ENCODE data around the gene TMEM174.
"Not testable (repeated sequence)": the region's sequence is repeated elsewhere in the genome, so short reads cannot be mapped to it uniquely, and the experiment has no call there.

Gene TMEM174

GRCh38 chr5:73218552-73219171 is 45.7 kb downstream of the TMEM174 start:
- Mint-ChIP-seq H3K27ac (no peak overlapping the region), H3K36me3 (ENCODE audit: low read depth) (no peaks in the 10 kb centered on the region), H3K27me3 (ENCODE audit: low read depth, poor library complexity) (peaks cover 69% of the 10 kb centered on the region), H3K9me3 (no peaks in the 10 kb centered on the region), H3K4me1 (peaks cover 30% of the 10 kb centered on the region), H3K4me3 (no peak overlapping the region)
- TF ChIP-seq CTCF (IDR thresholded peaks at IDR 0.05) = peak; percentile 50
- no peak for DNase-seq

- H3K36me3 Mint-ChIP-seq (ENCODE audit: low read depth); DNase-seq; H3K4me3 Mint-ChIP-seq; H3K27ac Mint-ChIP-seq; H3K9me3 Mint-ChIP-seq: not testable (repeated sequence)
- peaks cover 63% of the 10 kb centered on the region for H3K27me3 Mint-ChIP-seq (ENCODE audit: low read depth, poor library complexity)
- H3K4me1 Mint-ChIP-seq = peaks cover 25% of the 10 kb centered on the region
Measured at GRCh38 chr5:73219336-73219735, 46.3 kb downstream of the TMEM174 start.

GRCh38 chr5:73221161-73221560 is 48.2 kb downstream of the TMEM174 start:
- Mint-ChIP-seq H3K27ac (no peak overlapping the region), H3K9me3 (no peaks in the 10 kb centered on the region), H3K4me1 (peaks cover 12% of the 10 kb centered on the region), H3K27me3 (ENCODE audit: low read depth, poor library complexity) (peaks cover 62% of the 10 kb centered on the region), H3K4me3 (no peak overlapping the region), H3K36me3 (ENCODE audit: low read depth) (no peaks in the 10 kb centered on the region)
- no peak for TF ChIP-seq CTCF (IDR thresholded peaks at IDR 0.05)
- no peak for DNase-seq

GRCh38 chr5:73221726-73222125 is 48.7 kb downstream of the TMEM174 start:
- H3K9me3 Mint-ChIP-seq = no peaks in the 10 kb centered on the region
- DNase-seq = no peak
- H3K27ac Mint-ChIP-seq = no peak overlapping the region
- no peak for TF ChIP-seq CTCF (IDR thresholded peaks at IDR 0.05)
- no peaks in the 10 kb centered on the region for H3K36me3 Mint-ChIP-seq (ENCODE audit: low read depth)
- no peak overlapping the region for H3K4me3 Mint-ChIP-seq
- H3K4me1 Mint-ChIP-seq = peaks cover 12% of the 10 kb centered on the region
- peaks cover 63% of the 10 kb centered on the region for H3K27me3 Mint-ChIP-seq (ENCODE audit: low read depth, poor library complexity)

- no peak for TF ChIP-seq CTCF (IDR thresholded peaks at IDR 0.05)
- peaks cover 63% of the 10 kb centered on the region for H3K27me3 Mint-ChIP-seq (ENCODE audit: low read depth, poor library complexity)
- H3K9me3 Mint-ChIP-seq = no peaks in the 10 kb centered on the region
Measured at GRCh38 chr5:73222173-73222572, 49.2 kb downstream of the TMEM174 start.

More at GRCh38 chr5:73222173-73222572, 49.2 kb downstream of the TMEM174 start:
- no peak overlapping the region for H3K4me3 Mint-ChIP-seq
- no peak for DNase-seq
- no peaks in the 10 kb centered on the region for H3K36me3 Mint-ChIP-seq (ENCODE audit: low read depth)
- no peak overlapping the region for H3K27ac Mint-ChIP-seq
- peaks cover 12% of the 10 kb centered on the region for H3K4me1 Mint-ChIP-seq

Data from nephron progenitor cell (in vitro differentiated cells).